ENCODE measurements around the gene SLC25A43.
A peak's percentile ranks its signal among the peaks of the same experiment; 100 is the strongest.
"Not testable (repeated sequence)": the region's sequence is repeated elsewhere in the genome, so short reads cannot be mapped to it uniquely, and the experiment has no call there.

Gene SLC25A43

DNA sequence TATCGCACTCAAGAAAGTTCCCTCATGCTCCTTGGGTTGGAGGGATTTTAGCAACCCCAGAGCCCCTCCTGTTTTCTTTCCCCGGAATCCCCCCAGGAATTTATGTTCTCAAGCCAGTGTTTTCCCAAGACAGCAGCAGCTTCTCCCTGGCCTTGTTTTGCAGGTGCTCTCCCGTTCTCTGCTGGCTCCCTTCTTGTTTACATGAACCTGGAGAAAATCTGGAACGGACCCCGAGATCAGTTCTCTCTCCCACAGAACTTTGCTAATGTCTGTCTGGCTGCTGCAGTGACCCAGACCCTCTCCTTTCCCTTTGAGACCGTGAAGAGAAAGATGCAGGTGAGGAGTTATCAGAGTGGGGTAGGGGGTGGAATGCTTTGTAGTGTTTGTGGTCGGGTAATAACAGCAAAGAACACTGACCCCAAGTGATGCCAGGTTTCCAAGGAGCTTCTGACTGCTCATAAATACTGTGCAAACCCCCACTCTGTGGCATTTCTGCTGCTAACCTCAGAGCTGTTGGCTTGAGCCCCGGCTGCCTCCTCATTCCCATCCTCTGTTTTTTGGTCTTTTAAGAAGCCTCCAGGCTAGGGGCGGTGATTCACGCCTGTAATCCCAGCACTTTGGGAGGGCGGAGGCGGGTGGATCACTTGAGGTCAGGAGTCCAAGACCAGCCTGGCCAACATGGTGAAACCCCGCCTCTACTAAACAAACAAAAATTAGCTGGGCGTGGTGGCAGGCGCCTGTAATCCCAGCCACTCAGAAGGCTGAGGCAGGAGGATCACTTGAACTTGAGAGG lies 11.1 kb downstream of the SLC25A43 start:
- no peak for DNase-seq

DNA sequence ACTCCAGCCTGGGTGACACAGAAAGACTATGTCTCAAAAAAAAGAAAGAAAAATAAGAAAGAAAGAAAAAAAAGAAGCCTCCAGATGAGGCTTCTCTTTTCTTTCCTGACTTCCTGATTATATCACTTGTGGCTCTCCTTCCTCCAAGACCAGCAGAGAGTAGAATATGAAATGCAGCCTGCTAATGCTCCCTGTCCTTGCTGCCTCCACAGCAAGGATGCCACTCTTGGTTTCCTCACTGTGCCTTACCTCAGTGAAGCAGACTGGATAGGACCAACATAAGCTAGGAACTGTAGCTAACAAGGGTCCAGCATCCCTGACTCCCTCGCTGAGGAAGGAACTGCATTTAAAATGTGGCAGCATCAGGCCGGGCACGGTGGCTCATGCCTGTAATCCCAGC lies 11.7 kb downstream of the SLC25A43 start:
- no peak for DNase-seq

DNA sequence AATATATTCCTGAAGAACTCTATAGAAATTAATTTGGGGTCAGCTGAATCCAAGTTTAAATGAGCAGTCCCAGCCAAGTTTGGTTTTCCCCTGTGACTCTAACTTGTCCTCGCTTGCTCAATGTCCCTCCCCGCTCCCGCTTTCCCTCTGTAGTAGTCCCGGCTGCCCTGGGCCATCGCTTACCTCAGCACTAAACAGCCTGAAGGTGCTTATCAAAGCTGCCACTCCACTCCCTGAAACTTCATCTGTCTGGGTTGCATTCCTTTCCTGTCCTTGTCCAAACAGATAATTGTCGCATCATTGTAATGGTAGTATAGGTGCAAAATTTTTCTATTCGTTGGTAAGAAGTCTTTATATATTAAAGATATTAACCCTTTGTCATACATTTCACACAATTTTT lies 12.8 kb downstream of the SLC25A43 start:
- no peak for DNase-seq

DNA sequence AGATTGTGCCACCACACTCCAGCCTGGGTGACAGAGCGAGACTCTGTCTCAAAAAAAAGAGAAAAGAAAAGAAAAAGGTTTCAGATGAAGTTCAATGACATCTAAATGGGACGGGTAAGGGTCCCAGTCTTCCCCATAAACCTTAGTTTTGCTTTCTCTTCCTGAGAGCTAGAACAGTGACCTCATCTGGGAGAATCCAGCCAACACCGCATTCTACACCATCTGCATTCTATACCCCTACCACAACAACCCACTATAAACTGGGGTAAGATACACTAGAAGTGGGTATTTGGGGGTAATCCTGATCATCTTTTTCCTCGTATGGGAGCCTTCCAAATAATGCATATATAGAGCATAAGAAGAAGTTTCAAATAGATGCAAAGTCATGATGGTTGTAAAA lies 18.2 kb downstream of the SLC25A43 start:
- DNase-seq = no peak

DNA sequence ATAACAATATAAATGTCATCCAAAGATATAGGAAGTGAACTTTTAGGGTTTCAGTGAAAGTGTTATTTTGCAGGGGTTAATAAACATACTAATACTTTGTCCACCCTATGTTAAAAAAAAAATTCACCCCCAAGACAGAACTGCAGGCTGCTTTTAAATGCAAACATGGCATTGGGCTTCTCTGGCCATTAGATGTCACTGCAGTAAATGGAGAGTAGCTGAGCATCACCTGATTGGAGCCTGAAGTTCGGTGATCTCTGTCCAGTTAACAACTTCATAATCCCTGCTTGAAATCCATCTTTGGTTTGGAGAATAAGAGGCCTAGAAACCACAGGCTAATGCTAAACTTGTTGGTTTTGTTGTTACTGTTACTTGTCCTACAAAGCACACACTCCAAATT lies 18.7 kb downstream of the SLC25A43 start:
- DNase-seq = no peak

DNA sequence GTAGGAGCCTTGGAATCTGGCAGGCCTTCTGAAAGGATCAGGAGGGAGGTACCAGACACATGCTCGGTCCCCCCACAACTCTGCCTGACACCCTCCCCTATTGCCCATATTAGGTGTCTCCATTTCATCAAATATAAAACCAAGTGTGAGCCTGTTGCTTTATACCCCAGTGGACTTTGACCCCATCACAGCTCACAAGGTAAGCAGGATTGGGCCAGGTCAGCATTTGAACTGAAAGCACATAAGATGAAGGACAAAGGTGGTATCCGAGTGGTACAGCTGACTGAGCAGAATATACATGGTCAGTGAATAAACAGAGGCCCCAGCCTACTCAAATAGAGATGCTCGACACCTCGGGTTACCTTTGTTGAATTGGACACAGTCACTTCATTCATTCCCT lies 20.0 kb downstream of the SLC25A43 start:
- DNase-seq = no peak

DNA sequence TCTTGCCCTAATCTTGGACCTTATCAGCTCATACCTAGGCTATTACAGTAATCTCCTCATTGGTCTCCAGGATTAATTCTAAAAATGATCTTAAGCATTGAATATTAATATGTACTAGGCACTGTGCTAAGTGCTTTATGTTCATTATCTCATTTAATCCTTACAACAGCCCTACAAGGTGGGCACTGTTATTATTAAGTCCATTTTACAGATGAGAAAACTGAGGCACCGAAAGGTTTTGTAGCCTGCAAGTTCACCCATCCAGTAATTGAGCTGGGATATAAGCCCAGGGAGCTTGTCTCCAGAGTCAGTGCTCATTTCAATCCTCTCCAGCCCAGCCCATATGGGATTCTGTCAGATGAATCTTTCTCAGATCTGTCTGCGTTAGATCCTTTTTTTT lies 20.8 kb downstream of the SLC25A43 start:
- no peak for DNase-seq

DNA sequence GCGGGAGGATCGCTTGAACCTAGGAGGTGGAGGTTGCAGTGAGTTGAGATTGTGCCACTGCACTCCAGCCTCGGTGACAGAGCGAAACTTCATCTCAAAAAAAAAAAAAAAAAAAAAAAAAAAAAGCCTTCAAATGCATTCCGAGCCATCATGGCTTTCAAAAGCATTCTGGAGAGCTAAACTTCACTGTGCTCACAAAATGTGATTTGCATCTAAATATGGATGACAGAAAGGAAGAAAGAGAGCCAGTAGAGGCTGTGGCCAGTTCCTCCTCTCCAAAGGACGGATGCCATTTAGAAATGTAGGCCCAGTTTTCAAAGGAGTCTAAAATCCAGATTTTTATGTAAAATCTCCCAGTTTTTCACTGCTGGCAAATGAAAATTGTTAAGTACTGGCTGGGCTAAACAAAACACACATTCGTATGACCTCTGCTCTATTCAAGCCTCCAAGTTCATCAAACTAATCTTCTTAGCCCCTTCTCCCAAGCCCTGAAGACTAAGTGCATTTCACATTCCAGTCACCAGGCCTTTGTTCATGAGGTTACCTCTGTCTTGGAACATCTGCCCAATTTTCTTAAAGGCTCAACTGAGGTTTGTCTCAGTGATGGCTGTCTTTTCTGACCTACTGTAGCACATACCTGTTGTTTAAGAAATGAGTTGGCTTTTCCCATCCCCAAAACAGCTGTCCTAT lies 22.0 kb downstream of the SLC25A43 start:
- DNase-seq = no peak

DNA sequence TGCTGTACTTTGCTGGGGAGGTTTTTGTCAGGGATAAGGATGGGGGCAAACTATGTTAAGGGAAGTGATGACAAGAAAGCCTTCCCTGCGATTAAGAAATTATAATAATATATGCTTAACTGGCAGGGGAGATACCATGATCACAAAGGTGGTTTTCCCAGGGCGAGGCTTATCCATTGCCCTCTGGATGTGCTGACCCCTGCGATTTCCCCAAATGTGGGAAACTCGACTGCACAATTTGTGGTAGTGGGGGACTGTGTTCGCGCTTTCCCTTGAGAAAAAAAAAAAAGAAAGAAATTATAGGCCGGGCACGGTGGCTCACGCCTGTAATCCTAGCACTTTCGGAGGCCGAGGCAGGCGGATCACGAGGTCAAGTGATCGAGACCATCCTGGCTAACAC lies 24.5 kb downstream of the SLC25A43 start:
- DNase-seq = peak; percentile 17

DNA sequence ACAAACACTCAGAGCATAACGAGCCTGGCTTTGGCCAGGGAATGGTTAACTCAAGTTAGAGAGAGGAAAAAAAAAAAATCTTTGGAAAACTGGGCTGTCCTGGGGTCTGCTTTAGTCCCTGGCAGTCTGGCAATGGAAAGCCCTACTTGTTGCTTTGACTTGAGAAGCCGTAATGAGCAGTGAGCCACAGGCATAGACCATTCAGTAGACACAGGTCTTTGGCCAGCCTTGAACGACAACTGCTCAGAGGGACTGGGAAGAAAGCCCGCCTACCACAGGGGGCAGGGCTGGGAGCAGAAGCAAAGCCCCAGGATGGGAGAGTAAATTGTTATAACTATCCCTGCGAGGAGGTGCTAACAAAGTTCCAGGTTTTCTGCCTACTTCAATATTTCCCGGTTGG lies 25.9 kb downstream of the SLC25A43 start:
- no peak for DNase-seq

DNA sequence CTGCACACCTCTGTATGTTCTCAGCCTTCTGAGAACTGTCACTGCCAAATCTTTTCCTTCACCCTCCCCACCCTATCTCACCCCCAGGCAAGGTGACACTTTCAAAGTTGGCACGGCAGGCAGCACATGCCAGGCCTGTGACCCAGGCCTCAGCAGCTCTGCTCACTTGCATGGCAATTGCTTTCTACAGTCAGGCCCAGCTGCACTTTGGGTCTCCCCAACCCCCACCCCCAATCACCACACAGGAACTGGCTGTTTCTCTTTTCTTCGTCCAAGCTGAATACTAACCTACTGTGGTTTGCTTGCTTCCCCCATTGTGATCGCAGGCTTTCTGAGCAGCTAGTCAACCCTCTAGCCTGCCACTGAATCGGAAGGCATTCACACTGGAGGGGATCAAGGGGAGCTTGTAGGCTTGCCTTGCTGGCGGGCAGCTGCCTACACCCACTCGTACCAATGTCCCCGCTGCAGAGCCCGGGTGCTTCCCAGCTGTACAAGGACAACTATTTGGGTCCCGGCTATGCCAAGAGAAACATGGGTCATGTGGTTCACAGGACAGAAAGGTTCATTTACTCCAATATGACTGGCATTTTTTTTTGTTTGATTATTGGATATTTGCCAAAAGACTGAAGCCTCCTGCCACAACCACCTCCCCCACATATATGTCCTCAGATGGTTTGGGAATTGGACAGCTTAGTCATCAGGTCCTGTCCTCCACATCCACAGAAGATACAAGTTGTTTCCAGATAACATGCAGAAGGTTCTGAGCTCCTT lies 28.1 kb downstream of the SLC25A43 start:
- DNase-seq = peak; percentile 19

DNA sequence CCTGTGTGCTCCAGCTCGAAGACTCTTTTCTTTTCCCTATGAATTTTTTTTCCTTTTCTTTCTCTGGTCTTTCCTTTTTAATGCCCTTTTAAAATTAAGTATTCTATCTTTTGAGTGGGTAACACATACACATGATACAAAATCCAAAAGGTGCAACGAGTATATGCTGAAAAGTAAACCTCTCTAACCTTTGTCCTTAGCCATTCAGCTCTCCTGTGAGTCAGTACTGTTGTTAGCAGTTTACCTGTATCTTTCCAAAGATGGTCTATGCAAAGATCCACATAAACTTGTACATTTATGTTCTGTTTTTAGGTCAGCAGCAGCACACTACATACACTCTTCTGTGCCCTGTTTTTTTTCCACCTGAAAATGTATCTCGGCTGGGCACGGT lies 28.7 kb downstream of the SLC25A43 start:
- no peak for DNase-seq

DNA sequence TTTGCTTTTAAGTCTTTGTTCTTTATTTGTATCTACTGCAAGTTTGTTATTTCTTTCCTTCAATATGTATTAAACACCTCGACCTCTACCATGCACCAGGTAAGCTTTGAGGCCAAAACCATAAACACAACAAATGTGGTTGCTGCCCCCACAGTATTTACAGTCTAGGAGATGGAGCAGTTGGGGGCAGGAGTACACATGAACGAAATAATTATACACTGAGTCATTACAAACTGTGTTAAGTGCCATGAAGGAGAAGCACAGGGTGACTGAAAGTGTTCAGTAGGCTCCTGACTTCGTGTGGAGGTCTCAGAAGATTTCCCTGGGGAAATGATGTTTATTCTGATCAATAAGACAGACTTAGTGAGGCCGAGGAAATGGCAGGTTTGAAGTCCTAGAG lies 30.3 kb downstream of the SLC25A43 start:
- DNase-seq = no peak

DNA sequence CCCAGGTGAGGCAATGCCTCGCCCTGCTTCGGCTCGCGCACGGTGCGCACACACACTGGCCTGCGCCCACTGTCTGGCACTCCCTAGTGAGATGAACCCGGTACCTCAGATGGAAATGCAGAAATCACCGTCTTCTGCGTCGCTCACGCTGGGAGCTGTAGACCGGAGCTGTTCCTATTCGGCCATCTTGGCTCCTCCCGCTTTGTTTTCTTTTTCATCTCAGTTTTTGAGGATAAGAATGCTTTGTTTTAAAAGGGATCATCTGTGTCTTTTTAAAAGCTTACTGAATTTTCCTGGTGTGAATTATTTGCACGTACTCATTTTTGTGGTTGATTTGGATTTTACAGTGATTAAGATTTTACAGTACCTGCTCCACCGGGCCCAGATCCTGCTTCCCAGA lies 42.2 kb downstream of the SLC25A43 start:
- not testable (repeated sequence) for DNase-seq

DNA sequence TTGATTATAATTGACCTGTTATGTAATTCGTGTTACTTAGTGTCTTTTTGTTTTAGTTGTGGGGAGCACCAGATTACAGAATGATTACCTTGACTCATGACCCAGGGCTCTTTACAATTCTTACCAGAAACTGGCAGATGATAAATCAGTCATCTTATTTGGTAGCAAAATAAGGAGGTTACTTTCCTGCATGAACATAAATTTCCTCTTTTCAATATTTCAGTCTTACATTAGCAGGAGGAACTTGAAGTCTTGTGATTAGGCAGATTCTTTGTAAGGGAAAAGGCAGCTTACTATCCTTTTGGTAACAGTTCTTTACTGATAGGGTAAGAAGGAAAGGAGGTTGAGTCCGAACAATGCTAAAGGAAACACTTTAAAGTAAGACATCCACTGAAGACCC lies 43.1 kb downstream of the SLC25A43 start:
- DNase-seq = no peak

DNA sequence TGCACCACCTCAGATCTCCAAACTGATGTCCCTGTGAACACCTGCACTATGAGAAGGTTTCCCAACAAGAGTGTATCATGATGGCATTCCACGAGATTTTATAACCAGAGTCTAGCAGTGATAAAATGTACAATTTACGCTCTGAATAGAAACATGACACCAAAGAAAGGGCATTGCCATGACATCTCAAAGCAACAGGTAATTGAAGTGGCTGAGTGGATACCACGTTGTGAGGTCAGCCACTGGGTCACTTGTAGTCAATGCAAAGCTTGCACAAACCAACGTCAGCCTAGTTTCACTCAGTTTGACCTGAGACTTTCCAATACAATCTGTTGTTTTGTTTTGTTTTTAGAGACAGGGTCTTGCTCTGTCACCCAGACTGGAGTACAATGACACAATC lies 54.1 kb downstream of the SLC25A43 start:
- DNase-seq = no peak

DNA sequence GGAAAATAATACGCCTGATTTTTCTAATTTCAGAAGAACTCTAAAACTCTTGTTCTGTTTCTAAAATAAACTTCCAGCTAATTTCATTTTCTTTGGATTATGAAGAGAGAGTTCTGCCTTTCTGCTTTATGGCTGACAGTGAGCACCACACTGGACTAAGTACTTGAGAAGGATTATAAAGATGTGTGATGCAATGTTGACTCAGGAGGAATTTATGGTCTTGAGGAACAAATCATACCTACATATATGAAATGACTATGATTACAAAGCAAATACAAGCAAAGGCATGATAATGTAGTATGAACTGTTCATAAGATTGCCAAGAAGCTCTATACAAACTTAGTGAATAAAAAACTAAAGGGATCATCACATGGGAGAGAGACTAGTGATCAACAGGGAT lies 56.1 kb downstream of the SLC25A43 start:
- no peak for DNase-seq

DNA sequence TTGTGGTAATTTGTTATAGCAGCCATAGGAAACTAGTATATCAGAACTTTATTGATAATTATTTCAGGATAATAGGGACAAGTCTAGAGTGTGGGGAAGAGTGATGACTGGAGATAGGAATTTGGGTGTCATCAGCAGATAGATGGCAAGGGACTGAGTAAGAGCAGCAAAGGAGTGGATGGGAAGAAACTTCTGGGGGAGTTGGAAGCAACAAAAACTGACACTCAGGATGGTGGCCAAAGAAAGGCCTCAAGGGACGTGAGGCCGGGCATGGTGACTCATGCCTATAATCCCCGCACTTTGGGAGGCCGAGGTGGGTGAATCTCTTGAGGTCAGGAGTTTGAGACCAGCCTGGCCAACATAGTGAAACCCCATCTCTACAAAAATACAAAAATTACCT lies 60.0 kb downstream of the SLC25A43 start:
- no peak for DNase-seq

DNA sequence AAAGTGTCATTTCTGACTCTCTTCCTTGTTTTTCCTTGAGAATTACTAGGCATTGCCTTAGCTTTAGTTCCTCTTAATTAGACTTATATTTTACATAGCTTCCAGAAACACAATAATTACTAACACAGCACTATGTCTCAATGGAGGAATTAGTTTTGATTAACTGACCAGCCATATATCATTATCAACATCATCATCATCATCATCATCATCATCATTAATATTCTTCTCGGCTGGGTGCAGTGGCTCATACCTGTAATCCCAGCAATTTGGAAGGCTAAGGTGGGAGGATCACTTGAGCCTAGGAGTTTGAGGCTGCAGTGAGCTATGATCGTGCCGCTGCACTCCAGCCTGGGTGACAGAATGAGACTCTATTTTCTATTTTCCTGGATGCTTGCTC lies 66.4 kb downstream of the SLC25A43 start:
- DNase-seq = no peak

DNA sequence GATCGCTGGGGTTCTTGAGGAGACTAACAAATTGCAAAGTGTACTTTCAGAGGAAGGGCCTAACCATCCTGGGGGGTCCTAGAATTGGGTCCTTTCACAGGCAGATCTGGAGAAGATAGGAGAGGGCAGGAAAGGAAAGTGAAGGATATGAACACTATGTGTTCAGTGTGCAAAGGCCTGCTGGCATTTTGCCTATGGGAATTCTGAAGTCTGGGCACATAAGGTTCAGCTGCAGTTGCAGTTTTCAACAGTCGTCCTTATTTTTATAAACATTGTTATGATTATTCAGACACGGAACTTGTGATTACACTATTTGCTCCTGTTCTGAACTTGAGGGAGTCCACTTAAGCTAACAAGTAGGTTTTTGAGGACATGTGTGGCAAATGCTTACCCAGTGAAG lies 67.8 kb downstream of the SLC25A43 start:
- DNase-seq = no peak

DNA sequence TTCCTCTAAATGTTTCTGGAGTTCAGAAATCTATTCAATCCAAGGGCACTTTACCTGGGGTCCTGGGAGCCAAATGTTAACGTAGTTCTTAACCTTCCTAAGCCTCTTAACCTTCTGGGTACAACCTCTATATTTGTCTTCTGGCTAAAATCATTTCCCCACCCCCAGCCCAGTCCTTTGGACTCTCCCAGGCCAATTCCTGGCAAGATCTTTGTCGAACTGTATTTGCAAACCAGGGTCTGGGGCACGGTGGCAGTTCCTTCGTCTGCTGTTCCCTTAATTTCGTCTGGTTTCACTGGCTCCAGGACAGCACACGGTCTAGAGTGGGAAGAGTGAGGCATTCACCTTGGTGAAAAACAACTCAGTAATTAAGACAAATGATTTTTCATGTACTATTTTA lies 68.3 kb downstream of the SLC25A43 start:
- no peak for DNase-seq

DNA sequence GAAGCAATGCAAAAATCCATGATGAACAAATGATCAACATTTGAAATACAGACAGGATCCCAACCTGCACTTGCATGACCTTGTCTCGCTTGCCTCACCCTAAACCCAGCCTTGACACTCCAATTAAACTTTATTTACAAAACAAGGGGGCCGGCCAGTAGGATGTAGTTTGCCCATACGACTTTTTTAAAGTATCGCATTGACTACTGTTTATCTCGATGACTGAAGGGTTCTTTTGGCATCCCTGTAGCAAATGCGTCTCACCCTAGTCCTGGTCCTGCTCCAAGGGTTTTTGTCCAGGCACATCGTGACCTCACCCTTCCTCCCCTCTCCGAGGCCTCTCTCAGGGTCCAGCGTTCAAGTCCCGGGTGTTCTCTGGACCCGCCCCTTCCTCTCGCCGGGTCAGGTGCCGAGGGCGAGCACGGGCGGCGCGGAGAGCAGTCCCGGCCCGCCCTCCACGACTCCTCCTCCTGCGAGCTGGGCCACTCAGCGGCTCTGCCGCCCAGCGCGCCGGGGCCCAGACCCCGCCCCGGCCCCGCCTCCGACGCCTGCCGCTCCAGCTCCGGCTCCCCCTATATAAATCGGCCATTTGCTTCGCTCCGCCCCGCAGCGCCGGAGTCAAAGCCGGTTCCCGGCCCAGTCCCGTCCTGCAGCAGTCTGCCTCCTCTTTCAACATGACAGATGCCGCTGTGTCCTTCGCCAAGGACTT lies 68.9 kb downstream of the SLC25A43 start, which contains the start of gene SLC25A5:
Gene SLC25A5, plus strand, starts transcription at position 603 of the 709 bp plus-strand sequence. Its CDS starts 72 bp downstream, at position 675.
- DNase-seq = peak; percentile 73
